Spleen (tissue), 7 donors: Measurements from ENCODE around the gene RIPPLY3.

Experiments
- CTCF ChIP-seq, 11 experiments: fragments of 200-600 bp in 7 of 11; fragments of 450-650 bp in 4 of 11; sonication (generic) in 4 of 11; IDR thresholded peaks in 8 of 11; conservative IDR thresholded peaks in 3 of 11; 1 replicate in 7 of 11; 2 replicates in 4 of 11; pipeline versions ENCODE4 v1.4.0 to v1.8.0; 2016 to 2021; ENCODE audit warnings: antibody characterized with exemption in 11 of 11, inconsistent platforms in 4 of 11, mild to moderate bottlenecking in 1 of 11
- POLR2AphosphoS5 ChIP-seq, 3 donors: sonication (generic); formaldehyde crosslinking; IDR thresholded peaks; one replicate each; pipeline ENCODE4 v1.5.1; 2017; ENCODE audit warnings: antibody characterized with exemption in 3 of 3
- donor health status: DM: no; HTN: no; CAD: no; lungs with moderate emphysema.
- donor health status: DM: no; HTN: no; CAD: no.
- donor health status: DM: no; HTN: no; CAD: no.

- TF ChIP-seq CTCF (IDR thresholded peaks at IDR 0.05 in 8 of 11, conservative IDR thresholded peaks at IDR 0.05 in 3 of 11) (peak in 1 of 11 experiments; percentile 5), POLR2AphosphoS5 (IDR thresholded peaks at IDR 0.05) (no peak)
Measured at GRCh38 chr21:36981049-36981391, 25.5 kb upstream of the RIPPLY3 start.
